H1 (cell line): Measurements from ENCODE around the gene MAGI3. TPM values are rescaled to one million over a fixed set of nuclear protein-coding genes. Genes with fewer than 3 reads are reported as not detected.

Source experiments
- CTCF ChIA-PET: fragments of 300-600 bp; sonication (Branson Sonifier 250); formaldehyde crosslinking; loops from one replicate; lab custom pipeline; 2021; ENCODE audit not compliant: partially characterized antibody; lab: Charles Lee
- POLR2A ChIA-PET: fragments of 300-600 bp; sonication (Branson Sonifier 250); formaldehyde crosslinking; loops from one replicate; lab custom pipeline; 2021; ENCODE audit warnings: inconsistent platforms; ENCODE audit not compliant: partially characterized antibody; lab: Charles Lee
- DNase-seq, 2 experiments: peaks; one replicate each; pipeline versions ENCODE4 v3.0.0 to v3.0.0-alpha.2; 2010 to 2022; ENCODE audit warnings: low spot score in 2 of 2, low read depth in 1 of 2, mixed read lengths in 1 of 2
- FAIRE-seq: peaks from 2 replicates; lab custom pipeline; 2011; peaks lifted over from hg19 to GRCh38; lab: Jason Lieb, UNC
- H2AFZ ChIP-seq: 2 replicates; pipeline ENCODE4 v1.8.1; 2012; ENCODE audit warnings: low read length, inconsistent platforms
- H2AK5ac ChIP-seq: 2 replicates; pipeline ENCODE4 v1.6.1; 2013; ENCODE audit warnings: low read depth, low read length
- H2BK120ac ChIP-seq: replicated peaks from 2 replicates; pipeline ENCODE3; 2013; ENCODE audit warnings: low read depth, low read length, inconsistent platforms
- H2BK12ac ChIP-seq: 2 replicates; pipeline ENCODE4 v1.6.1; 2013; ENCODE audit warnings: low read depth, low read length
- H2BK15ac ChIP-seq: 2 replicates; pipeline ENCODE4 v1.6.1; 2013; ENCODE audit warnings: low read length
- H2BK20ac ChIP-seq: 2 replicates; pipeline ENCODE4 v1.6.1; 2013; ENCODE audit warnings: low read length
- H2BK5ac ChIP-seq: 2 replicates; pipeline ENCODE4 v1.6.1; 2013; ENCODE audit warnings: low read depth, low read length
- H3K14ac ChIP-seq: 2 replicates; pipeline ENCODE4 v1.6.1; 2013; ENCODE audit warnings: inconsistent platforms; ENCODE audit not compliant: insufficient read length
- H3K18ac ChIP-seq: 2 replicates; pipeline ENCODE4 v1.6.1; 2013; ENCODE audit warnings: low read length; ENCODE audit errors: extremely low read depth
- H3K23ac ChIP-seq: 2 replicates; pipeline ENCODE4 v1.6.1; 2013; ENCODE audit warnings: inconsistent platforms; ENCODE audit not compliant: insufficient read length
- H3K23me2 ChIP-seq: 2 replicates; pipeline ENCODE4 v1.6.1; 2013; ENCODE audit warnings: low read depth, low read length
- H3K27ac ChIP-seq: 2 replicates; pipeline ENCODE4 v1.6.1; 2011; ENCODE audit warnings: low read depth, low read length, inconsistent platforms
- H3K27me3 ChIP-seq, 4 experiments: replicated peaks in 1 of 4; 1 replicate in 1 of 4; 2 replicates in 3 of 4; pipeline versions ENCODE4 v1.6.1 to v1.8.1; 2011 to 2013; ENCODE audit warnings: low read length in 3 of 4, mild to moderate bottlenecking in 3 of 4, inconsistent platforms in 2 of 4, mixed read lengths in 2 of 4, moderate library complexity in 1 of 4; ENCODE audit not compliant: control insufficient read depth in 3 of 4, insufficient read depth in 3 of 4; ENCODE audit errors: extremely low read depth in 1 of 4
- H3K36me3 ChIP-seq, 4 experiments: 2 replicates each; pipeline versions ENCODE4 v1.6.1 to v1.8.1; 2011 to 2013; ENCODE audit warnings: mild to moderate bottlenecking in 4 of 4, low read length in 3 of 4, moderate library complexity in 2 of 4, control low read depth in 1 of 4, inconsistent platforms in 1 of 4; ENCODE audit not compliant: insufficient read depth in 4 of 4, control insufficient read depth in 2 of 4
- H3K4ac ChIP-seq: replicated peaks from 2 replicates; pipeline ENCODE3; 2013; ENCODE audit warnings: low read length, low read depth, mixed read lengths, inconsistent platforms; ENCODE audit not compliant: insufficient read length
- H3K4me1 ChIP-seq, 4 experiments: replicated peaks in 1 of 4; 1 replicate in 1 of 4; 2 replicates in 3 of 4; pipeline versions ENCODE4 v1.6.1 to v1.8.1; 2011 to 2013; ENCODE audit warnings: low read length in 3 of 4, inconsistent platforms in 2 of 4, mixed read lengths in 1 of 4; ENCODE audit not compliant: insufficient read depth in 4 of 4, control insufficient read depth in 3 of 4
- H3K4me2 ChIP-seq, 2 experiments: 2 replicates each; pipeline versions ENCODE4 v1.6.1 to v1.8.1; 2011 to 2013; ENCODE audit warnings: low read depth in 2 of 2, low read length in 2 of 2, control low read depth in 1 of 2, inconsistent platforms in 1 of 2, mild to moderate bottlenecking in 1 of 2; ENCODE audit not compliant: insufficient read depth in 1 of 2
- H3K4me3 ChIP-seq, 4 experiments: fragments of 200-600, 300-600 bp in 1 of 4; sonication (generic), shearing (Covaris generic), sonication (Bioruptor Twin) in 1 of 4; 2 replicates each; pipeline versions ENCODE4 v1.5.1 to v1.8.1; 2011 to 2016; ENCODE audit warnings: low read length in 4 of 4, low read depth in 3 of 4, control low read depth in 2 of 4, inconsistent platforms in 2 of 4, mild to moderate bottlenecking in 2 of 4, mixed read lengths in 1 of 4, moderate library complexity in 1 of 4; ENCODE audit not compliant: insufficient read depth in 2 of 4; ENCODE audit errors: extremely low read depth in 1 of 4
- H3K56ac ChIP-seq: replicated peaks from 2 replicates; pipeline ENCODE3; 2013; ENCODE audit warnings: low read depth, mild to moderate bottlenecking, mixed read lengths, low read length, inconsistent platforms; ENCODE audit not compliant: insufficient read length
- H3K79me1 ChIP-seq: 2 replicates; pipeline ENCODE4 v1.6.1; 2013; ENCODE audit warnings: low read depth, low read length, control low read depth
- H3K79me2 ChIP-seq, 2 experiments: 2 replicates each; pipeline versions ENCODE4 v1.6.1 to v1.8.1; 2012 to 2013; ENCODE audit warnings: low read length in 2 of 2, mild to moderate bottlenecking in 2 of 2, inconsistent platforms in 1 of 2; ENCODE audit not compliant: insufficient read depth in 2 of 2, control insufficient read depth in 1 of 2
- H3K9ac ChIP-seq, 4 experiments: replicated peaks in 1 of 4; 1 replicate in 1 of 4; 2 replicates in 3 of 4; pipeline versions ENCODE4 v1.6.1 to v1.8.1; 2011 to 2013; ENCODE audit warnings: low read depth in 3 of 4, low read length in 3 of 4, control low read depth in 2 of 4, mild to moderate bottlenecking in 2 of 4, moderate library complexity in 2 of 4, inconsistent platforms in 1 of 4; ENCODE audit errors: extremely low read depth in 1 of 4
- H3K9me3 ChIP-seq, 2 experiments: 2 replicates each; pipeline versions ENCODE4 v1.6.1 to v1.8.1; 2012 to 2013; ENCODE audit warnings: mild to moderate bottlenecking in 2 of 2, moderate library complexity in 2 of 2, control low read depth in 1 of 2, inconsistent platforms in 1 of 2, low read depth in 1 of 2, low read length in 1 of 2, mixed read lengths in 1 of 2; ENCODE audit not compliant: insufficient read depth in 2 of 2
- H4K20me1 ChIP-seq, 2 experiments: replicated peaks in 1 of 2; 2 replicates each; pipeline versions ENCODE3 to v1.8.1; 2011 to 2013; ENCODE audit warnings: inconsistent platforms in 2 of 2, low read length in 2 of 2, mild to moderate bottlenecking in 1 of 2; ENCODE audit not compliant: insufficient read depth in 2 of 2, control insufficient read depth in 1 of 2
- H4K5ac ChIP-seq: 2 replicates; pipeline ENCODE4 v1.6.1; 2013; ENCODE audit warnings: low read length, low read depth, mixed read lengths, inconsistent platforms; ENCODE audit not compliant: insufficient read length
- H4K8ac ChIP-seq: 2 replicates; pipeline ENCODE4 v1.8.0; 2013; ENCODE audit warnings: mild to moderate bottlenecking, moderate library complexity, low read length, inconsistent platforms; ENCODE audit not compliant: insufficient read depth; ENCODE audit errors: extremely low read depth
- H4K91ac ChIP-seq: replicated peaks from 2 replicates; pipeline ENCODE3; 2013; ENCODE audit warnings: low read length, mixed read lengths, inconsistent platforms; ENCODE audit not compliant: insufficient read length
- ASH2L ChIP-seq: fragments of 200-600, 300-600 bp; sonication (generic); IDR thresholded peaks from one replicate; pipeline ENCODE4 v1.7.1; 2017; ENCODE audit warnings: low read length
- BCL11A ChIP-seq, 2 experiments: IDR thresholded peaks; one replicate each; pipeline ENCODE4 v1.6.1; 2011; ENCODE audit warnings: low read depth in 2 of 2, low read length in 2 of 2, mild to moderate bottlenecking in 2 of 2
- CHD1 ChIP-seq: IDR thresholded peaks from 2 replicates; pipeline ENCODE4 v1.6.1; 2012; ENCODE audit warnings: low read depth, low read length, improper control_type of control experiment
- CHD2 ChIP-seq: IDR thresholded peaks from 2 replicates; pipeline ENCODE4 v1.6.1; 2012; ENCODE audit warnings: low read length, improper control_type of control experiment
- EP300 ChIP-seq, 2 experiments: IDR thresholded peaks; 1 replicate in 1 of 2; 2 replicates in 1 of 2; pipeline ENCODE4 v1.6.1; 2011 to 2012; ENCODE audit warnings: low read depth in 2 of 2, low read length in 2 of 2, mild to moderate bottlenecking in 2 of 2, borderline replicate concordance in 1 of 2, inconsistent platforms in 1 of 2, moderate library complexity in 1 of 2
- NANOG ChIP-seq: IDR thresholded peaks from 2 replicates; pipeline ENCODE4 v1.6.1; 2011; ENCODE audit warnings: low read length, low read depth, mild to moderate bottlenecking, inconsistent platforms; ENCODE audit not compliant: insufficient read depth, poor library complexity, severe bottlenecking
- POU5F1 ChIP-seq: IDR thresholded peaks from 2 replicates; pipeline ENCODE4 v1.6.1; 2011; ENCODE audit warnings: low read depth, mild to moderate bottlenecking, low read length, moderate library complexity
- SAP30 ChIP-seq: fragments of 300-600 bp; sonication (generic); IDR thresholded peaks from 2 replicates; pipeline ENCODE4 v1.7.1; 2012; ENCODE audit warnings: low read length, moderate library complexity, mild to moderate bottlenecking, inconsistent platforms; ENCODE audit not compliant: insufficient read depth, insufficient replicate concordance
- SIN3A ChIP-seq, 2 experiments: IDR thresholded peaks in 1 of 2; conservative IDR thresholded peaks in 1 of 2; 2 replicates each; pipeline ENCODE4 v1.6.1; 2011 to 2012; ENCODE audit warnings: low read length in 2 of 2, improper control_type of control experiment in 1 of 2, low read depth in 1 of 2, mild to moderate bottlenecking in 1 of 2
- SP2 ChIP-seq: IDR thresholded peaks from 2 replicates; pipeline ENCODE4 v1.6.1; 2012; ENCODE audit warnings: mild to moderate bottlenecking, low read length, inconsistent platforms
- TEAD4 ChIP-seq: IDR thresholded peaks from 2 replicates; pipeline ENCODE4 v1.6.1; 2012; ENCODE audit warnings: low read depth, low read length, inconsistent platforms, mixed read lengths
- USF2 ChIP-seq: IDR thresholded peaks from 2 replicates; pipeline ENCODE4 v1.6.1; 2011; ENCODE audit warnings: low read length, improper control_type of control experiment
- YY1 ChIP-seq: IDR thresholded peaks from 2 replicates; pipeline ENCODE4 v1.6.1; 2011; ENCODE audit warnings: low read depth, mild to moderate bottlenecking, low read length
- WGBS, 2 experiments: shearing (Covaris generic) in 1 of 2; methylation state at CpG; one replicate each; pipeline versions ENCODE4 v1.1.6 to v1.1.7; 2013 to 2015; ENCODE audit warnings: low lambda C conversion rate in 2 of 2, mixed read lengths in 2 of 2, inconsistent platforms in 1 of 2, low coverage in 1 of 2, missing lambda C conversion rate in 1 of 2; ENCODE audit not compliant: insufficient replicate concordance in 2 of 2, insufficient coverage in 1 of 2, insufficient read length in 1 of 2; ENCODE audit errors: extremely low coverage in 1 of 2, missing lambda C conversion rate in 1 of 2; 5-methylcytosine and 5-hydroxymethylcytosine counted together
- polyA plus RNA-seq, 7 experiments: library from polyadenylated mRNA; depleted of rRNA in 3 of 7; stranded (reverse) in 5 of 7; unstranded in 2 of 7; fragments of >200 nt in 5 of 7; fragments of 200-250 nt in 2 of 7; gene quantifications; 1 replicate in 5 of 7; 2 replicates in 1 of 7; 4 replicates in 1 of 7; pipeline versions ENCODE4 v1.2.1 to v1.2.3, GENCODE V29; 2011 to 2013; ENCODE audit warnings: missing spikeins in 2 of 7, mixed read lengths in 2 of 7
- total RNA-seq: library from RNA; stranded (reverse); fragmentation: NEBNext Ultra II Directional; extraction: Animal tissue kit (Norgen Biotek cat#: 25700); gene quantifications from 2 replicates; pipeline ENCODE4 v1.2.1, GENCODE V29; 2021

Gene MAGI3
- total and polyA plus RNA-seq, 2 of the 8 experiments (the other 6 are each of a cell fraction or from before 2014, with no cell fraction given), result 2.3 to 7.8 TPM

- no peaks in the 10 kb centered on the region; a peak in 1 of 7 replicates for H3K4me1 ChIP-seq
- no peak overlapping the region for H4K91ac ChIP-seq
- H2BK15ac ChIP-seq, result no peak overlapping the region
- ChIA-PET CTCF (interaction anchor here (0.5 kb wide), 1 partner anchor 375 kb away, joined by 3 read pairs; no protein-coding TSS in a partner anchor), POLR2A (no interaction called here)
- no peak overlapping the region for H3K56ac ChIP-seq
- FAIRE-seq, result no peak
- H3K9me3 ChIP-seq, result no peaks in the 10 kb centered on the region; a peak in 1 of 4 replicates
- H3K14ac ChIP-seq, result no peak overlapping the region
- H3K4me2 ChIP-seq, result no peak overlapping the region
- no peak overlapping the region for H4K8ac ChIP-seq
- H2BK5ac ChIP-seq, result no peak overlapping the region
- no peak overlapping the region for H3K18ac ChIP-seq
- DNase-seq, result no peak
- WGBS, 2 experiments, result 100% methylated on average over 1 of the region's 1 CpG; no CpG with 5 or more reads in 1 of the 2 experiments
- 0 out of 4 replicates have a peak, but pooled peaks cover 0 to 6% of the 10 kb centered on the region in 2 experiments for H3K79me2 ChIP-seq
- no peak overlapping the region for H2AK5ac ChIP-seq
- H2AFZ ChIP-seq, result no peak overlapping the region
- no peak overlapping the region for H2BK120ac ChIP-seq
- H4K5ac ChIP-seq, result no peak overlapping the region
- no peaks in the 10 kb centered on the region for H4K20me1 ChIP-seq
- no peak overlapping the region for H3K4ac ChIP-seq
- no peak overlapping the region for H2BK12ac ChIP-seq
- H3K9ac ChIP-seq, result no peak overlapping the region
- no peak overlapping the region for H3K4me3 ChIP-seq
- H3K23ac ChIP-seq, result no peak overlapping the region
- H2BK20ac ChIP-seq, result no peak overlapping the region
- no peaks in the 10 kb centered on the region for H3K79me1 ChIP-seq
- no peaks in the 10 kb centered on the region for H3K27me3 ChIP-seq
- no peaks in the 10 kb centered on the region for H3K23me2 ChIP-seq
- H3K27ac ChIP-seq, result no peak overlapping the region
- no peaks in the 10 kb centered on the region for H3K36me3 ChIP-seq
- no peak for TF ChIP-seq ASH2L
- no peak for TF ChIP-seq SP2
- TF ChIP-seq BCL11A (IDR thresholded peaks at IDR 0.05; ENCODE audit: low read depth in 2 of 2, low read length in 2 of 2), result no peak
- no peak for TF ChIP-seq CHD2
- TF ChIP-seq TEAD4, result no peak
- no peak for TF ChIP-seq USF2
- no peak for TF ChIP-seq POU5F1
- TF ChIP-seq EP300 (IDR thresholded peaks at IDR 0.05; ENCODE audit: borderline replicate concordance in 1 of 2, low read depth in 2 of 2, low read length in 2 of 2), result no peak
- TF ChIP-seq NANOG, result no peak
- TF ChIP-seq CHD1, result no peak
- TF ChIP-seq YY1, result no peak
- TF ChIP-seq SIN3A (conservative IDR thresholded peaks at IDR 0.05 in 1 of 2, IDR thresholded peaks at IDR 0.05 in 1 of 2; ENCODE audit: low read depth in 1 of 2, low read length in 2 of 2), result no peak
- TF ChIP-seq SAP30, result no peak
These were observed 65.1 kb downstream of the MAGI3 start for GRCh38 chr1:113455374-113455773.
